Renal cortex interstitium (tissue), 11 donors: Measurements from ENCODE around the gene RABEP1. TPM values are rescaled to one million over a fixed set of nuclear protein-coding genes. Genes with fewer than 3 reads are reported as not detected.

Source experiments
- DNase-seq, 11 donors: peaks; one replicate each; pipeline ENCODE4 v3.0.0-alpha.2; 2013; ENCODE audit warnings: low read depth in 9 of 11, low spot score in 4 of 11; ENCODE audit errors: extremely low read depth in 1 of 11
- polyA plus RNA-seq, 3 donors: library from polyadenylated mRNA; unstranded; fragments of 120-200 nt; gene quantifications; one replicate each; pipeline ENCODE4 v1.2.1, GENCODE V29; 2013; ENCODE audit not compliant: insufficient read length in 3 of 3

RABEP1 gene
- polyA plus RNA-seq, 3 donors: 58.2 to 60.6 (median 59.9) TPM

GRCh38 chr17:5260542-5260941 lies 21.5 kb upstream of the RABEP1 start:
- DNase-seq: no peak

- DNase-seq: no peak
Observed at GRCh38 chr17:5262416-5262991, 19.6 kb upstream of the RABEP1 start.

- no peak for DNase-seq
Observed at GRCh38 chr17:5263441-5263840, 18.6 kb upstream of the RABEP1 start.

GRCh38 chr17:5264893-5265292 lies 17.2 kb upstream of the RABEP1 start:
- DNase-seq: no peak

GRCh38 chr17:5269241-5269960 lies 12.7 kb upstream of the RABEP1 start:
- no peak for DNase-seq

GRCh38 chr17:5272322-5272721 lies 9.8 kb upstream of the RABEP1 start:
- DNase-seq: no peak

GRCh38 chr17:5282642-5283217 lies 646 bp downstream of the RABEP1 start:
- peak in 2 of 11 donors; percentile 6 to 14 for DNase-seq

GRCh38 chr17:5283571-5284315 lies 1.7 kb downstream of the RABEP1 start:
- DNase-seq: no peak

- no peak for DNase-seq
Observed at GRCh38 chr17:5284681-5285080, 2.6 kb downstream of the RABEP1 start.

- no peak for DNase-seq
Observed at GRCh38 chr17:5286846-5287245, 4.8 kb downstream of the RABEP1 start.

GRCh38 chr17:5291683-5292350 lies 9.7 kb downstream of the RABEP1 start:
- DNase-seq: no peak

- no peak for DNase-seq
Observed at GRCh38 chr17:5297245-5297644, 15.2 kb downstream of the RABEP1 start.

- DNase-seq: no peak
Observed at GRCh38 chr17:5299383-5299782, 17.3 kb downstream of the RABEP1 start.

- DNase-seq: no peak
Observed at GRCh38 chr17:5304636-5305035, 22.6 kb downstream of the RABEP1 start.

- no peak for DNase-seq
Observed at GRCh38 chr17:5309851-5310250, 27.8 kb downstream of the RABEP1 start.

GRCh38 chr17:5325851-5326250 lies 43.8 kb downstream of the RABEP1 start:
- DNase-seq: no peak

GRCh38 chr17:5329784-5330557 lies 47.9 kb downstream of the RABEP1 start:
- no peak for DNase-seq

GRCh38 chr17:5330981-5331380 lies 48.9 kb downstream of the RABEP1 start:
- no peak for DNase-seq

- no peak for DNase-seq
Observed at GRCh38 chr17:5331506-5331905, 49.4 kb downstream of the RABEP1 start.
